Coronary artery (tissue), 2 donors: ENCODE measurements around the gene KLK8.

Experiments
- DNase-seq: peaks from one replicate; pipeline ENCODE4 v3.0.0-alpha.2; 2017; ENCODE audit warnings: low spot score
- H3K27ac ChIP-seq, 2 donors: fragments of 200-600 bp; sonication (generic); one replicate each; pipeline ENCODE4 v1.5.1; 2016 to 2019
- H3K4me3 ChIP-seq: fragments of 200-600 bp; sonication (generic); 2 replicates; pipeline ENCODE4 v1.5.1; 2016; ENCODE audit warnings: mild to moderate bottlenecking, moderate library complexity
- CTCF ChIP-seq: fragments of 200-600 bp; sonication (generic); IDR thresholded peaks from one replicate; pipeline ENCODE4 v1.5.1; 2019; ENCODE audit warnings: antibody characterized with exemption

Gene KLK8

GRCh38 chr19:51018745-51019543 is 17.5 kb upstream of the KLK8 start:
- Histone ChIP-seq H3K27ac (no peak overlapping the region), H3K4me3 (peak overlapping the region; percentile 66)
- TF ChIP-seq CTCF = no peak
- no peak for DNase-seq

GRCh38 chr19:51016798-51017683 is 15.6 kb upstream of the KLK8 start:
- no peak overlapping the region for H3K27ac ChIP-seq
- DNase-seq = no peak
- peak overlapping the region; percentile 53 for H3K4me3 ChIP-seq
- no peak for TF ChIP-seq CTCF

GRCh38 chr19:51015691-51016267 is 14.4 kb upstream of the KLK8 start:
- no peak overlapping the region for H3K27ac ChIP-seq
- no peak for DNase-seq
- H3K4me3 ChIP-seq = no peak overlapping the region
- TF ChIP-seq CTCF = no peak

- DNase-seq = no peak
- H3K4me3 ChIP-seq = no peak overlapping the region
- no peak for TF ChIP-seq CTCF
- no peak overlapping the region for H3K27ac ChIP-seq
These were observed 12.8 kb upstream of the KLK8 start for GRCh38 chr19:51014242-51014641.

- DNase-seq = no peak
- H3K4me3 ChIP-seq = no peak overlapping the region
- H3K27ac ChIP-seq = no peak overlapping the region
- no peak for TF ChIP-seq CTCF
These were observed 11.3 kb upstream of the KLK8 start for GRCh38 chr19:51012661-51013190.

- Histone ChIP-seq H3K27ac (no peak overlapping the region), H3K4me3 (no peak overlapping the region)
- no peak for DNase-seq
- no peak for TF ChIP-seq CTCF
These were observed 8.8 kb upstream of the KLK8 start for GRCh38 chr19:51010066-51010795.
